Measurements from ENCODE around the gene NME4.
"Not testable (repeated sequence)": the region's sequence is repeated elsewhere in the genome, so short reads cannot be mapped to it uniquely, and the experiment has no call there.

NME4 gene

GRCh38 chr16:397135-397661 is at the start of gene NME4:
Gene NME4, plus strand, starts transcription at chr16:397199. Its CDS starts 24 bp downstream, at chr16:397223.
- DNase-seq, result no peak

- no peak for DNase-seq
These were observed 49.8 kb upstream of the NME4 start for GRCh38 chr16:347203-347602.

- DNase-seq, result not testable (repeated sequence)
These were observed 48.5 kb upstream of the NME4 start for GRCh38 chr16:348495-348894.

- no peak for DNase-seq
These were observed 47.8 kb upstream of the NME4 start for GRCh38 chr16:349211-349610.

- DNase-seq, result no peak
These were observed 46.8 kb upstream of the NME4 start for GRCh38 chr16:350203-350602.

- DNase-seq, result no peak
These were observed 45.0 kb upstream of the NME4 start for GRCh38 chr16:351804-352520.

GRCh38 chr16:352547-353403 is 44.2 kb upstream of the NME4 start, which contains the start of gene AXIN1:
Gene AXIN1, minus strand, starts transcription at chr16:352723. Its CDS starts 5,698 bp downstream, at chr16:347025.
- DNase-seq, result peak; percentile 82

GRCh38 chr16:353404-354290 is 43.4 kb upstream of the NME4 start:
- DNase-seq, result no peak

- no peak for DNase-seq
These were observed 42.6 kb upstream of the NME4 start for GRCh38 chr16:354291-354881.

GRCh38 chr16:354971-355461 is 42.0 kb upstream of the NME4 start:
- no peak for DNase-seq

GRCh38 chr16:356741-357140 is 40.3 kb upstream of the NME4 start:
- no peak for DNase-seq

- DNase-seq, result no peak
These were observed 37.8 kb upstream of the NME4 start for GRCh38 chr16:359067-359763.

GRCh38 chr16:359871-360697 is 36.9 kb upstream of the NME4 start:
- no peak for DNase-seq

- DNase-seq, result no peak
These were observed 36.2 kb upstream of the NME4 start for GRCh38 chr16:360698-361336.

- no peak for DNase-seq
These were observed 35.6 kb upstream of the NME4 start for GRCh38 chr16:361341-361871.

- DNase-seq, result peak; percentile 33
These were observed 34.9 kb upstream of the NME4 start for GRCh38 chr16:361872-362701.

GRCh38 chr16:362702-362999 is 34.3 kb upstream of the NME4 start:
- DNase-seq, result not testable (repeated sequence)

- no peak for DNase-seq
These were observed 33.8 kb upstream of the NME4 start for GRCh38 chr16:363110-363765.
